Neural cell (in vitro differentiated cells): ENCODE data around the gene MXD3.

ENCODE experiments used
- CTCF ChIP-seq: fragments of 450-650 bp; IDR thresholded peaks from 2 replicates; pipeline ENCODE4 v1.5.1; 2014; ENCODE audit warnings: antibody characterized with exemption, mild to moderate bottlenecking, moderate library complexity; ENCODE audit not compliant: poor library complexity, severe bottlenecking
- EZH2 ChIP-seq: fragments of 200-600, 300-800 bp; shearing (Covaris generic), sonication (generic); IDR thresholded peaks from 2 replicates; pipeline ENCODE4 v1.6.1; 2014; ENCODE audit warnings: antibody characterized with exemption, low read length, borderline replicate concordance, mild to moderate bottlenecking; ENCODE audit not compliant: insufficient read depth, poor library complexity, severe bottlenecking
- REST ChIP-seq: IDR thresholded peaks from 2 replicates; pipeline ENCODE4 v1.6.1; 2012; ENCODE audit warnings: borderline replicate concordance

GRCh38 chr5:177312649-177313181, 1.0 kb upstream of the MXD3 start:
- TF ChIP-seq CTCF (no peak), REST (no peak), EZH2 (no peak)
